ENCODE results near the gene SEH1L.
"Not testable (repeated sequence)": the region's sequence is repeated elsewhere in the genome, so short reads cannot be mapped to it uniquely, and the experiment has no call there.

The SEH1L gene

GRCh38 chr18:12995952-12996477, 48.2 kb downstream of the SEH1L start:
- no peak for DNase-seq (ENCODE audit: low read depth in 2 of 2)

- DNase-seq (ENCODE audit: low read depth in 2 of 2) = no peak
Observed at GRCh38 chr18:12996661-12997292, 49.0 kb downstream of the SEH1L start.

- DNase-seq (ENCODE audit: low read depth in 2 of 2) = not testable (repeated sequence)
Observed at GRCh38 chr18:12997330-12997729, 49.5 kb downstream of the SEH1L start.

- no peak for DNase-seq (ENCODE audit: low read depth in 2 of 2)
Observed at GRCh38 chr18:12998332-12999060, 50.7 kb downstream of the SEH1L start.

- DNase-seq (ENCODE audit: low read depth in 2 of 2) = no peak
Observed at GRCh38 chr18:13003466-13003896, 55.7 kb downstream of the SEH1L start.

- DNase-seq (ENCODE audit: low read depth in 2 of 2) = no peak
Observed at GRCh38 chr18:13004396-13004795, 56.6 kb downstream of the SEH1L start.

- no peak for DNase-seq (ENCODE audit: low read depth in 2 of 2)
Observed at GRCh38 chr18:13005289-13005688, 57.5 kb downstream of the SEH1L start.

GRCh38 chr18:13006531-13007247, 58.9 kb downstream of the SEH1L start:
- no peak for DNase-seq (ENCODE audit: low read depth in 2 of 2)

- DNase-seq (ENCODE audit: low read depth in 2 of 2) = no peak
Observed at GRCh38 chr18:13007248-13007560, 59.4 kb downstream of the SEH1L start.

GRCh38 chr18:13011719-13012118, 63.9 kb downstream of the SEH1L start:
- no peak for DNase-seq (ENCODE audit: low read depth in 2 of 2)

- DNase-seq (ENCODE audit: low read depth in 2 of 2) = no peak
Observed at GRCh38 chr18:13014232-13014631, 66.4 kb downstream of the SEH1L start.

GRCh38 chr18:13014818-13015217, 67.0 kb downstream of the SEH1L start:
- no peak for DNase-seq (ENCODE audit: low read depth in 2 of 2)

- no peak for DNase-seq (ENCODE audit: low read depth in 2 of 2)
Observed at GRCh38 chr18:13017247-13017875, 69.5 kb downstream of the SEH1L start.

- no peak for DNase-seq (ENCODE audit: low read depth in 2 of 2)
Observed at GRCh38 chr18:13018374-13018773, 70.6 kb downstream of the SEH1L start.

GRCh38 chr18:13019301-13019700, 71.5 kb downstream of the SEH1L start:
- DNase-seq (ENCODE audit: low read depth in 2 of 2) = no peak

GRCh38 chr18:13022644-13023043, 74.8 kb downstream of the SEH1L start:
- DNase-seq (ENCODE audit: low read depth in 2 of 2) = no peak

- no peak for DNase-seq (ENCODE audit: low read depth in 2 of 2)
Observed at GRCh38 chr18:13025233-13025632, 77.4 kb downstream of the SEH1L start.

- DNase-seq (ENCODE audit: low read depth in 2 of 2) = no peak
Observed at GRCh38 chr18:13026583-13027270, 78.9 kb downstream of the SEH1L start.

GRCh38 chr18:13028869-13029268, 81.1 kb downstream of the SEH1L start:
- DNase-seq (ENCODE audit: low read depth in 2 of 2) = no peak

GRCh38 chr18:13032173-13032572, 84.4 kb downstream of the SEH1L start:
- no peak for DNase-seq (ENCODE audit: low read depth in 2 of 2)

GRCh38 chr18:13035249-13035914, 87.6 kb downstream of the SEH1L start:
- DNase-seq (ENCODE audit: low read depth in 2 of 2) = no peak
